Neural cell (in vitro differentiated cells): Measurements from ENCODE around the gene SERINC5. TPM values are rescaled to one million over a fixed set of nuclear protein-coding genes. Genes with fewer than 3 reads are reported as not detected.
"Not testable (repeated sequence)": the region's sequence is repeated elsewhere in the genome, so short reads cannot be mapped to it uniquely, and the experiment has no call there.

ENCODE experiments used
- H2AFZ ChIP-seq: fragments of 200-600, 300-800 bp; sonication (generic), shearing (Covaris generic); 2 replicates; pipeline ENCODE4 v1.6.0; 2014; ENCODE audit warnings: low read depth, mild to moderate bottlenecking, antibody characterized with exemption, low read length, moderate library complexity
- H3F3A ChIP-seq: fragments of 200-600 bp; shearing (Covaris generic); 2 replicates; pipeline ENCODE4 v1.6.1; 2016; ENCODE audit warnings: mild to moderate bottlenecking, moderate library complexity, mixed read lengths, antibody characterized with exemption, low read length; ENCODE audit not compliant: insufficient read depth, poor library complexity, severe bottlenecking
- H3K27ac ChIP-seq: fragments of 200-600, 300-800 bp; sonication (generic), shearing (Covaris generic); 2 replicates; pipeline ENCODE4 v1.5.1; 2014; ENCODE audit warnings: mild to moderate bottlenecking, low read length, moderate library complexity
- H3K27me3 ChIP-seq: fragments of 300-800, 200-600 bp; sonication (generic), shearing (Covaris generic); 2 replicates; pipeline ENCODE4 v1.6.0; 2014; ENCODE audit warnings: mild to moderate bottlenecking, low read depth, low read length, moderate library complexity; ENCODE audit not compliant: insufficient read depth
- H3K36me3 ChIP-seq: fragments of 300-800, 200-600 bp; sonication (generic), shearing (Covaris generic); 2 replicates; pipeline ENCODE4 v1.5.1; 2014; ENCODE audit warnings: mild to moderate bottlenecking, antibody characterized with exemption, low read length, moderate library complexity; ENCODE audit not compliant: insufficient read depth
- H3K4me2 ChIP-seq: fragments of 300-800, 200-600 bp; sonication (generic), shearing (Covaris generic); 2 replicates; pipeline ENCODE4 v1.6.0; 2014; ENCODE audit warnings: mild to moderate bottlenecking, low read length
- H3K4me3 ChIP-seq: fragments of 300-800, 200-600 bp; sonication (generic), shearing (Covaris generic); 2 replicates; pipeline ENCODE4 v1.5.1; 2014; ENCODE audit warnings: mild to moderate bottlenecking, low read length, moderate library complexity
- H3K79me2 ChIP-seq: fragments of 200-600 bp; shearing (Covaris generic); replicated peaks from 2 replicates; pipeline ENCODE4 v1.6.0; 2014; ENCODE audit warnings: mild to moderate bottlenecking, low read length, moderate library complexity; ENCODE audit not compliant: insufficient read depth
- H3K9ac ChIP-seq: fragments of 300-800, 200-600 bp; sonication (generic), shearing (Covaris generic); 2 replicates; pipeline ENCODE4 v1.6.1; 2016; ENCODE audit warnings: mild to moderate bottlenecking, low read length, mixed read lengths
- H3K9me2 ChIP-seq: fragments of 200-600 bp; shearing (Covaris generic); 2 replicates; pipeline ENCODE4 v1.6.1; 2016; ENCODE audit warnings: mild to moderate bottlenecking, low read length, mixed read lengths; ENCODE audit not compliant: insufficient read depth
- H3K9me3 ChIP-seq: fragments of 200-600, 300-800 bp; sonication (generic), shearing (Covaris generic); 2 replicates; pipeline ENCODE4 v1.6.1; 2016; ENCODE audit warnings: mild to moderate bottlenecking, mixed run types, low read length, moderate library complexity, mixed read lengths
- H4K20me1 ChIP-seq: fragments of 200-600 bp; shearing (Covaris generic); 2 replicates; pipeline ENCODE4 v1.6.1; 2016; ENCODE audit warnings: mild to moderate bottlenecking, mixed run types; ENCODE audit not compliant: insufficient read depth
- CTCF ChIP-seq: fragments of 450-650 bp; IDR thresholded peaks from 2 replicates; pipeline ENCODE4 v1.5.1; 2014; ENCODE audit warnings: antibody characterized with exemption, mild to moderate bottlenecking, moderate library complexity; ENCODE audit not compliant: poor library complexity, severe bottlenecking
- EP300 ChIP-seq: fragments of 450-650 bp; conservative IDR thresholded peaks from 2 replicates; pipeline ENCODE4 v1.6.1; 2014; ENCODE audit warnings: antibody characterized with exemption, mild to moderate bottlenecking, moderate library complexity; ENCODE audit not compliant: poor library complexity, severe bottlenecking
- EZH2 ChIP-seq: fragments of 200-600, 300-800 bp; shearing (Covaris generic), sonication (generic); IDR thresholded peaks from 2 replicates; pipeline ENCODE4 v1.6.1; 2014; ENCODE audit warnings: antibody characterized with exemption, low read length, borderline replicate concordance, mild to moderate bottlenecking; ENCODE audit not compliant: insufficient read depth, poor library complexity, severe bottlenecking
- MXI1 ChIP-seq: fragments of 450-650 bp; conservative IDR thresholded peaks from 2 replicates; pipeline ENCODE4 v1.6.1; 2014; ENCODE audit warnings: antibody characterized with exemption, mild to moderate bottlenecking; ENCODE audit not compliant: poor library complexity, severe bottlenecking
- POLR2AphosphoS5 ChIP-seq: IDR thresholded peaks from 2 replicates; pipeline ENCODE4 v1.6.1; 2012
- RAD21 ChIP-seq: fragments of 450-650 bp; conservative IDR thresholded peaks from 2 replicates; pipeline ENCODE4 v1.6.1; 2014; ENCODE audit warnings: antibody characterized with exemption, mild to moderate bottlenecking, moderate library complexity
- SMC3 ChIP-seq: fragments of 450-650 bp; conservative IDR thresholded peaks from 2 replicates; pipeline ENCODE4 v1.6.1; 2014; ENCODE audit warnings: antibody characterized with exemption, mild to moderate bottlenecking, moderate library complexity; ENCODE audit not compliant: poor library complexity
- TAF1 ChIP-seq: IDR thresholded peaks from 2 replicates; pipeline ENCODE4 v1.6.1; 2012; ENCODE audit warnings: low read depth
- polyA plus RNA-seq: library from polyadenylated mRNA; depleted of rRNA; stranded (reverse); fragments of >200 nt; gene quantifications from 2 replicates; pipeline ENCODE4 v1.2.3, GENCODE V29; 2014
- TF ChIP-seq, protein P1 (sequence below): IDR thresholded peaks from 2 replicates; pipeline ENCODE4 v1.6.1; 2012; ENCODE audit warnings: borderline replicate concordance

Gene SERINC5
- polyA plus RNA-seq, 1 donor from 2014 or later, result 5.8 TPM

GRCh38 chr5:80116000-80116399 is 139.8 kb downstream of the SERINC5 start:
- H3K9ac ChIP-seq, result no peak overlapping the region
- H3K27ac ChIP-seq, result no peak overlapping the region
- H3K9me2 ChIP-seq, result no peaks in the 10 kb centered on the region
- no peaks in the 10 kb centered on the region for H4K20me1 ChIP-seq
- H3K79me2 ChIP-seq, result no peaks in the 10 kb centered on the region
- no peak overlapping the region for H3K4me2 ChIP-seq
- no peaks in the 10 kb centered on the region for H3K36me3 ChIP-seq
- no peak overlapping the region for H3K4me3 ChIP-seq
- H3K27me3 ChIP-seq, result no peaks in the 10 kb centered on the region
- TF ChIP-seq TAF1 (no peak), SMC3 (no peak), CTCF (no peak), POLR2AphosphoS5 (no peak), EP300 (no peak), EZH2 (no peak), RAD21 (no peak), MXI1 (no peak)
- TF ChIP-seq, protein P1, sequence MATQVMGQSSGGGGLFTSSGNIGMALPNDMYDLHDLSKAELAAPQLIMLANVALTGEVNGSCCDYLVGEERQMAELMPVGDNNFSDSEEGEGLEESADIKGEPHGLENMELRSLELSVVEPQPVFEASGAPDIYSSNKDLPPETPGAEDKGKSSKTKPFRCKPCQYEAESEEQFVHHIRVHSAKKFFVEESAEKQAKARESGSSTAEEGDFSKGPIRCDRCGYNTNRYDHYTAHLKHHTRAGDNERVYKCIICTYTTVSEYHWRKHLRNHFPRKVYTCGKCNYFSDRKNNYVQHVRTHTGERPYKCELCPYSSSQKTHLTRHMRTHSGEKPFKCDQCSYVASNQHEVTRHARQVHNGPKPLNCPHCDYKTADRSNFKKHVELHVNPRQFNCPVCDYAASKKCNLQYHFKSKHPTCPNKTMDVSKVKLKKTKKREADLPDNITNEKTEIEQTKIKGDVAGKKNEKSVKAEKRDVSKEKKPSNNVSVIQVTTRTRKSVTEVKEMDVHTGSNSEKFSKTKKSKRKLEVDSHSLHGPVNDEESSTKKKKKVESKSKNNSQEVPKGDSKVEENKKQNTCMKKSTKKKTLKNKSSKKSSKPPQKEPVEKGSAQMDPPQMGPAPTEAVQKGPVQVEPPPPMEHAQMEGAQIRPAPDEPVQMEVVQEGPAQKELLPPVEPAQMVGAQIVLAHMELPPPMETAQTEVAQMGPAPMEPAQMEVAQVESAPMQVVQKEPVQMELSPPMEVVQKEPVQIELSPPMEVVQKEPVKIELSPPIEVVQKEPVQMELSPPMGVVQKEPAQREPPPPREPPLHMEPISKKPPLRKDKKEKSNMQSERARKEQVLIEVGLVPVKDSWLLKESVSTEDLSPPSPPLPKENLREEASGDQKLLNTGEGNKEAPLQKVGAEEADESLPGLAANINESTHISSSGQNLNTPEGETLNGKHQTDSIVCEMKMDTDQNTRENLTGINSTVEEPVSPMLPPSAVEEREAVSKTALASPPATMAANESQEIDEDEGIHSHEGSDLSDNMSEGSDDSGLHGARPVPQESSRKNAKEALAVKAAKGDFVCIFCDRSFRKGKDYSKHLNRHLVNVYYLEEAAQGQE, result no peak
- no peaks in the 10 kb centered on the region for H3K9me3 ChIP-seq
- no peaks in the 10 kb centered on the region for H3F3A ChIP-seq
- H2AFZ ChIP-seq, result no peak overlapping the region

DNA sequence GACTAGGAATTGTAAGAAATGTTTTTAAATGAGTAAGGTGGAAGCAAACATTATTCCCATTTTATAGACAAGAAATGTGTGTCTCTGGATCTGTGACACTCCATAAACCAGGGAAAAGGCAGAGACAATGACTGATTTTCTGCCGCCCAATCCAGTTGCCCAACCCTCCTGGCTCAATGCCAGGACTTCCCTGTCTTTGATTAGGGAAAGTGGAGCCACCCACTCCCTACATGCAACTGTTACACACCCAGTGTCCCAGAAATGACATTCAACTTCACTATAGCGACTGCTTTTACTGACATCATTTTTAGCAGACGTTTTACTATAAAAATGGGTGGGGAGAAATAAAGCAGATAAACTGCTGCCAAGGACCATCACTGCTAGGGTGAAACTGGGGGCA is 141.0 kb downstream of the SERINC5 start:
- H3K9me3 ChIP-seq, result no peaks in the 10 kb centered on the region
- H3F3A ChIP-seq, result no peaks in the 10 kb centered on the region
- H3K9me2 ChIP-seq, result no peaks in the 10 kb centered on the region
- H3K27me3 ChIP-seq, result no peaks in the 10 kb centered on the region
- H3K4me2 ChIP-seq, result no peak overlapping the region
- H4K20me1 ChIP-seq, result no peaks in the 10 kb centered on the region
- no peak for TF ChIP-seq EP300
- TF ChIP-seq SMC3, result no peak
- TF ChIP-seq RAD21, result no peak
- TF ChIP-seq TAF1, result no peak
- TF ChIP-seq EZH2, result no peak
- no peak for TF ChIP-seq MXI1
- TF ChIP-seq, protein P1, result no peak
- no peak for TF ChIP-seq CTCF
- TF ChIP-seq POLR2AphosphoS5, result no peak
- H3K27ac ChIP-seq, result no peak overlapping the region
- H3K9ac ChIP-seq, result no peak overlapping the region
- H2AFZ ChIP-seq, result no peak overlapping the region
- no peak overlapping the region for H3K4me3 ChIP-seq
- no peaks in the 10 kb centered on the region for H3K36me3 ChIP-seq
- no peaks in the 10 kb centered on the region for H3K79me2 ChIP-seq

- H3K4me3 ChIP-seq, H3F3A ChIP-seq, H3K9me2 ChIP-seq, H3K27me3 ChIP-seq, H3K9me3 ChIP-seq, H3K4me2 ChIP-seq, H3K79me2 ChIP-seq, H3K9ac ChIP-seq, H2AFZ ChIP-seq, H3K36me3 ChIP-seq, H3K27ac ChIP-seq, H4K20me1 ChIP-seq: not testable (repeated sequence)
Observed at GRCh38 chr5:80111376-80111990, 144.4 kb downstream of the SERINC5 start.
